Activated gamma-delta T cell treated with Interleukin-2 at 50 U/mL for 16 hours (primary cell): ENCODE measurements around the gene TRIM27.
"Not testable (repeated sequence)": the region's sequence is repeated elsewhere in the genome, so short reads cannot be mapped to it uniquely, and the experiment has no call there.

Experiments
- DNase-seq: peaks from one replicate; pipeline ENCODE4 v3.0.0-alpha.2; 2020

Gene TRIM27

GRCh38 chr6:28895131-28895812 is 28.5 kb downstream of the TRIM27 start:
- DNase-seq = peak; percentile 88

- no peak for DNase-seq
These were observed 30.5 kb downstream of the TRIM27 start for GRCh38 chr6:28893172-28893799.

GRCh38 chr6:28892525-28892924 is 31.3 kb downstream of the TRIM27 start:
- no peak for DNase-seq

- no peak for DNase-seq
These were observed 35.8 kb downstream of the TRIM27 start for GRCh38 chr6:28887796-28888496.

GRCh38 chr6:28886079-28886439 is 37.7 kb downstream of the TRIM27 start:
- DNase-seq = no peak

- DNase-seq = peak; percentile 73
These were observed 39.2 kb downstream of the TRIM27 start for GRCh38 chr6:28884423-28885131.

GRCh38 chr6:28880894-28881780 is 42.6 kb downstream of the TRIM27 start:
- peak; percentile 51 for DNase-seq

- DNase-seq = no peak
These were observed 43.3 kb downstream of the TRIM27 start for GRCh38 chr6:28880519-28880893.

- DNase-seq = no peak
These were observed 47.1 kb downstream of the TRIM27 start for GRCh38 chr6:28876710-28877109.

GRCh38 chr6:28875191-28875747 is 48.5 kb downstream of the TRIM27 start:
- no peak for DNase-seq

GRCh38 chr6:28872157-28872817 is 51.5 kb downstream of the TRIM27 start:
- not testable (repeated sequence) for DNase-seq

GRCh38 chr6:28871335-28872156 is 52.2 kb downstream of the TRIM27 start:
- DNase-seq = no peak

GRCh38 chr6:28868873-28869272 is 54.9 kb downstream of the TRIM27 start:
- no peak for DNase-seq

GRCh38 chr6:28867086-28867409 is 56.7 kb downstream of the TRIM27 start:
- no peak for DNase-seq

- peak; percentile 64 for DNase-seq
These were observed 57.3 kb downstream of the TRIM27 start for GRCh38 chr6:28866205-28867085.

- peak; percentile 19 for DNase-seq
These were observed 58.2 kb downstream of the TRIM27 start for GRCh38 chr6:28865401-28866204.

GRCh38 chr6:28864326-28864923 is 59.4 kb downstream of the TRIM27 start:
- DNase-seq = no peak

GRCh38 chr6:28863604-28864325 is 60.0 kb downstream of the TRIM27 start:
- peak; percentile 83 for DNase-seq
